ENCODE data around the gene UGT1A5. TPM values are rescaled to one million over a fixed set of nuclear protein-coding genes. Genes with fewer than 3 reads are reported as not detected.
"Not testable (repeated sequence)": the region's sequence is repeated elsewhere in the genome, so short reads cannot be mapped to it uniquely, and the experiment has no call there.

UGT1A5 gene
- total RNA-seq, 1 donor = not detected

- Histone ChIP-seq H3K36me3 (ENCODE audit: insufficient read depth, low read length) (no peaks in the 10 kb centered on the region), H3K79me2 (ENCODE audit: insufficient read depth, low read length) (no peaks in the 10 kb centered on the region), H3K27me3 (ENCODE audit: insufficient read depth, low read length) (peaks cover 6% of the 10 kb centered on the region), H3K4me2 (ENCODE audit: insufficient read depth, low read length) (no peak overlapping the region), H3K9me3 (ENCODE audit: low read depth, low read length) (peaks cover 3% of the 10 kb centered on the region), H3K4me3 (ENCODE audit: insufficient read depth, low read length) (no peak overlapping the region), H4K20me1 (ENCODE audit: insufficient read depth, low read length) (no peaks in the 10 kb centered on the region), H2AFZ (ENCODE audit: low read length) (no peak overlapping the region), H3K4me1 (ENCODE audit: insufficient read depth, low read length) (peaks cover 3% of the 10 kb centered on the region), H3K27ac (ENCODE audit: low read depth, low read length) (no peak overlapping the region)
- no peak for DNase-seq (ENCODE audit: insufficient read length, low spot score, missing footprints)
- no peak for TF ChIP-seq CTCF (IDR thresholded peaks at IDR 0.05; ENCODE audit: extremely low read depth, low read depth, low read length)
Measured at GRCh38 chr2:233746475-233747282, 34.0 kb downstream of the UGT1A5 start.

- H3K4me1 ChIP-seq (ENCODE audit: insufficient read depth, low read length) = peaks cover 3% of the 10 kb centered on the region
- no peaks in the 10 kb centered on the region for H4K20me1 ChIP-seq (ENCODE audit: insufficient read depth, low read length)
- DNase-seq (ENCODE audit: insufficient read length, low spot score, missing footprints) = no peak
- TF ChIP-seq CTCF (IDR thresholded peaks at IDR 0.05; ENCODE audit: extremely low read depth, low read depth, low read length) = no peak
- no peak overlapping the region for H3K27ac ChIP-seq (ENCODE audit: low read depth, low read length)
- H3K4me3 ChIP-seq (ENCODE audit: insufficient read depth, low read length) = no peak overlapping the region
- H3K4me2 ChIP-seq (ENCODE audit: insufficient read depth, low read length) = no peak overlapping the region
- no peaks in the 10 kb centered on the region for H3K79me2 ChIP-seq (ENCODE audit: insufficient read depth, low read length)
- no peaks in the 10 kb centered on the region for H3K36me3 ChIP-seq (ENCODE audit: insufficient read depth, low read length)
- H2AFZ ChIP-seq (ENCODE audit: low read length) = no peak overlapping the region
- peaks cover 3% of the 10 kb centered on the region for H3K9me3 ChIP-seq (ENCODE audit: low read depth, low read length)
- peaks cover 6% of the 10 kb centered on the region for H3K27me3 ChIP-seq (ENCODE audit: insufficient read depth, low read length)
Measured at GRCh38 chr2:233747283-233747544, 34.5 kb downstream of the UGT1A5 start.

- H3K4me1 ChIP-seq (ENCODE audit: insufficient read depth, low read length); H3K27ac ChIP-seq (ENCODE audit: low read depth, low read length); H3K4me3 ChIP-seq (ENCODE audit: insufficient read depth, low read length); H3K4me2 ChIP-seq (ENCODE audit: insufficient read depth, low read length); DNase-seq (ENCODE audit: insufficient read length, low spot score, missing footprints); H2AFZ ChIP-seq (ENCODE audit: low read length); H3K27me3 ChIP-seq (ENCODE audit: insufficient read depth, low read length); H3K36me3 ChIP-seq (ENCODE audit: insufficient read depth, low read length); H3K9me3 ChIP-seq (ENCODE audit: low read depth, low read length); H3K79me2 ChIP-seq (ENCODE audit: insufficient read depth, low read length); H4K20me1 ChIP-seq (ENCODE audit: insufficient read depth, low read length): not testable (repeated sequence)
Measured at GRCh38 chr2:233750689-233751088, 38.0 kb downstream of the UGT1A5 start.

- H3K9me3 ChIP-seq (ENCODE audit: low read depth, low read length); H4K20me1 ChIP-seq (ENCODE audit: insufficient read depth, low read length); H3K36me3 ChIP-seq (ENCODE audit: insufficient read depth, low read length); H3K4me2 ChIP-seq (ENCODE audit: insufficient read depth, low read length); H3K4me1 ChIP-seq (ENCODE audit: insufficient read depth, low read length); H3K27me3 ChIP-seq (ENCODE audit: insufficient read depth, low read length); H3K79me2 ChIP-seq (ENCODE audit: insufficient read depth, low read length); H3K27ac ChIP-seq (ENCODE audit: low read depth, low read length); H3K4me3 ChIP-seq (ENCODE audit: insufficient read depth, low read length); DNase-seq (ENCODE audit: insufficient read length, low spot score, missing footprints); H2AFZ ChIP-seq (ENCODE audit: low read length): not testable (repeated sequence)
Measured at GRCh38 chr2:233751212-233752009, 38.7 kb downstream of the UGT1A5 start.
